HepG2 (cell line): Measurements from ENCODE around the gene CKS1B. TPM values are rescaled to one million over a fixed set of nuclear protein-coding genes. Genes with fewer than 3 reads are reported as not detected.

ENCODE experiments used
- ARID3A ChIP-seq: IDR thresholded peaks from 2 replicates; pipeline ENCODE4 v1.6.1; 2012; ENCODE audit warnings: low read depth, low read length, improper control_type of control experiment
- ATF5 ChIP-seq: sonication (generic); formaldehyde crosslinking; IDR thresholded peaks from 2 replicates; pipeline ENCODE4 v1.4.0; 2020; ENCODE audit warnings: mild to moderate bottlenecking, low read depth, missing genetic modification reagents
- CEBPB ChIP-seq: IDR thresholded peaks from 2 replicates; pipeline ENCODE4 v1.6.1; 2011; ENCODE audit warnings: low read depth, low read length, improper control_type of control experiment, borderline replicate concordance
- ESRRA ChIP-seq: sonication (generic); formaldehyde crosslinking; IDR thresholded peaks from 2 replicates; pipeline ENCODE4 v1.5.1; 2020; ENCODE audit warnings: mild to moderate bottlenecking, low read depth, missing genetic modification reagents
- FOXM1 ChIP-seq: sonication (generic); formaldehyde crosslinking; IDR thresholded peaks from 2 replicates; pipeline ENCODE4 v1.5.0; 2020; ENCODE audit warnings: missing genetic modification reagents
- GTF2F1 ChIP-seq: fragments of 150-350 bp; IDR thresholded peaks from 2 replicates; pipeline ENCODE4 v1.6.1; 2014; ENCODE audit warnings: low read length
- ISL2 ChIP-seq: sonication (generic); formaldehyde crosslinking; IDR thresholded peaks from 2 replicates; pipeline ENCODE4 v1.5.0; 2020; ENCODE audit warnings: missing genetic modification reagents
- KLF16 ChIP-seq, 2 experiments: sonication (generic) in 1 of 2; formaldehyde crosslinking in 1 of 2; IDR thresholded peaks; 2 replicates each; pipeline versions ENCODE4 v1.6.1 to v1.8.0; 2016 to 2023; ENCODE audit warnings: missing genetic modification reagents in 2 of 2, missing compliant biosample characterization in 1 of 2
- KMT2A ChIP-seq: sonication (generic); formaldehyde crosslinking; IDR thresholded peaks from 2 replicates; pipeline ENCODE4 v1.4.0; 2020; ENCODE audit warnings: missing genetic modification reagents
- ONECUT2 ChIP-seq: sonication (generic); formaldehyde crosslinking; IDR thresholded peaks from 2 replicates; pipeline ENCODE4 v1.4.0; 2020; ENCODE audit warnings: missing genetic modification reagents
- PAF1 ChIP-seq: IDR thresholded peaks from 2 replicates; pipeline ENCODE4 v1.6.1; 2016; ENCODE audit warnings: missing genetic modification reagents, missing compliant biosample characterization
- PAWR ChIP-seq: sonication (generic); formaldehyde crosslinking; IDR thresholded peaks from 2 replicates; pipeline ENCODE4 v1.4.0; 2020; ENCODE audit warnings: missing genetic modification reagents, mild to moderate bottlenecking, borderline replicate concordance
- PHF5A ChIP-seq: IDR thresholded peaks from one replicate; pipeline ENCODE4 v1.6.1; 2018; ENCODE audit warnings: low read depth, missing genetic modification reagents; ENCODE audit not compliant: unreplicated experiment
- POGZ ChIP-seq: sonication (generic); formaldehyde crosslinking; IDR thresholded peaks from 2 replicates; pipeline ENCODE4 v1.4.0; 2020; ENCODE audit warnings: mild to moderate bottlenecking, missing genetic modification reagents
- SOX5 ChIP-seq: IDR thresholded peaks from 2 replicates; pipeline ENCODE4 v1.6.1; 2016; ENCODE audit warnings: borderline replicate concordance
- SP2 ChIP-seq: sonication (generic); formaldehyde crosslinking; IDR thresholded peaks from 2 replicates; pipeline ENCODE4 v1.5.1; 2020; ENCODE audit warnings: mild to moderate bottlenecking, missing genetic modification reagents
- SPEN ChIP-seq: sonication (generic); formaldehyde crosslinking; IDR thresholded peaks from 2 replicates; pipeline ENCODE4 v1.5.1; 2020; ENCODE audit warnings: low read depth, mild to moderate bottlenecking, missing genetic modification reagents
- TBP ChIP-seq: sonication (generic); formaldehyde crosslinking; IDR thresholded peaks from 2 replicates; pipeline ENCODE4 v1.5.0; 2020; ENCODE audit warnings: missing genetic modification reagents
- ZBTB25 ChIP-seq: IDR thresholded peaks from 2 replicates; pipeline ENCODE4 v1.6.1; 2018; ENCODE audit warnings: missing genetic modification reagents
- ZBTB38 ChIP-seq: sonication (generic); formaldehyde crosslinking; IDR thresholded peaks from 2 replicates; pipeline ENCODE4 v1.5.1; 2020; ENCODE audit warnings: mild to moderate bottlenecking, missing genetic modification reagents
- ZBTB7A ChIP-seq: sonication (generic); formaldehyde crosslinking; IDR thresholded peaks from 2 replicates; pipeline ENCODE4 v1.8.0; 2022; ENCODE audit warnings: mild to moderate bottlenecking, missing genetic modification reagents
- ZC3H4 ChIP-seq: sonication (generic); formaldehyde crosslinking; IDR thresholded peaks from 2 replicates; pipeline ENCODE4 v1.4.0; 2020; ENCODE audit warnings: missing genetic modification reagents, borderline replicate concordance
- ZFP36L2 ChIP-seq: sonication (generic); formaldehyde crosslinking; IDR thresholded peaks from 2 replicates; pipeline ENCODE4 v1.4.0; 2020; ENCODE audit warnings: missing genetic modification reagents
- ZNF235 ChIP-seq: sonication (generic); formaldehyde crosslinking; IDR thresholded peaks from 2 replicates; pipeline ENCODE4 v1.8.1; 2023; ENCODE audit warnings: mild to moderate bottlenecking, missing genetic modification reagents, borderline replicate concordance
- ZNF333 ChIP-seq: sonication (generic); formaldehyde crosslinking; IDR thresholded peaks from 2 replicates; pipeline ENCODE4 v1.4.0; 2020; ENCODE audit warnings: mild to moderate bottlenecking, missing genetic modification reagents, borderline replicate concordance
- ZNF367 ChIP-seq: sonication (generic); formaldehyde crosslinking; IDR thresholded peaks from 2 replicates; pipeline ENCODE4 v1.4.0; 2020; ENCODE audit warnings: missing genetic modification reagents, borderline replicate concordance
- ZNF567 ChIP-seq: sonication (generic); formaldehyde crosslinking; IDR thresholded peaks from 2 replicates; pipeline ENCODE4 v1.8.1; 2023; ENCODE audit warnings: mild to moderate bottlenecking, missing genetic modification reagents, borderline replicate concordance
- ZNF816 ChIP-seq: sonication (generic); formaldehyde crosslinking; IDR thresholded peaks from 2 replicates; pipeline ENCODE4 v1.8.0; 2022; ENCODE audit warnings: missing genetic modification reagents, mild to moderate bottlenecking, borderline replicate concordance
- ZZZ3 ChIP-seq: sonication (generic); formaldehyde crosslinking; IDR thresholded peaks from 2 replicates; pipeline ENCODE4 v1.4.0; 2020; ENCODE audit warnings: missing genetic modification reagents, mild to moderate bottlenecking, borderline replicate concordance
- polyA plus RNA-seq, 8 experiments: library from polyadenylated mRNA; depleted of rRNA in 3 of 8; stranded (reverse) in 7 of 8; unstranded in 1 of 8; fragments of >200 nt; fragmentation: Illumina TruSeq in 4 of 8; extraction: Trizol in 4 of 8; gene quantifications; 2 replicates each; pipeline versions ENCODE4 v1.2.1 to v1.2.3, GENCODE V29; 2011 to 2016; ENCODE audit warnings: low read depth in 4 of 8, missing spikeins in 1 of 8, mixed read lengths in 1 of 8; ENCODE audit not compliant: insufficient read depth in 1 of 8
- total RNA-seq, 5 experiments: library from RNA; depleted of rRNA; stranded (reverse); fragments of >200 nt; fragmentation: Illumina TruSeq; extraction: Trizol; gene quantifications; 2 replicates each; pipeline ENCODE4 v1.2.3, GENCODE V29; 2016; ENCODE audit warnings: low read depth in 1 of 5

The CKS1B gene
- total and polyA plus RNA-seq, 2 of the 13 experiments (the other 11 are each of a cell fraction or from before 2014, with no cell fraction given): 217 to 222 TPM

GRCh38 chr1:155017041-155017945 lies 42.8 kb downstream of the CKS1B start (continued):
- TF ChIP-seq ZBTB25 (CRISPR knock-in tag) (0 out of 2 replicates have a peak, but pooled peaks have one; percentile 72), ATF5 (no peak), ZZZ3 (CRISPR knock-in tag) (no peak), ONECUT2 (no peak), FOXM1 (no peak), CEBPB (no peak), ZBTB38 (CRISPR knock-in tag) (peak; percentile 86), ZNF816 (no peak), ZNF235 (peak; percentile 86; the same call in 1 of the 2 replicates), KLF16 (CRISPR knock-in tag; IDR thresholded peaks at IDR 0.05) (peak in 1 of 2 experiments; percentile 96; a peak in 2 of 4 replicates), ZNF567 (CRISPR knock-in tag) (no peak), ZNF367 (CRISPR knock-in tag) (0 out of 2 replicates have a peak, but pooled peaks have one; percentile 50), SP2 (CRISPR knock-in tag) (no peak), PHF5A (CRISPR knock-in tag) (peak; percentile 90), TBP (CRISPR knock-in tag) (no peak), SOX5 (CRISPR knock-in tag) (peak; percentile 47; the same call in 1 of the 2 replicates), ZBTB7A (CRISPR knock-in tag) (peak; percentile 95), ZFP36L2 (CRISPR knock-in tag) (no peak), PAWR (CRISPR knock-in tag) (no peak), PAF1 (CRISPR knock-in tag) (peak; percentile 98), KMT2A (CRISPR knock-in tag) (peak; percentile 81), SPEN (CRISPR knock-in tag) (peak; percentile 81), ARID3A (no peak), GTF2F1 (no peak), ESRRA (CRISPR knock-in tag) (no peak; the same call in 1 of the 2 replicates), ISL2 (peak; percentile 66; the same call in 1 of the 2 replicates), ZNF333 (peak; percentile 84; the same call in 1 of the 2 replicates), ZC3H4 (CRISPR knock-in tag) (no peak), POGZ (peak; percentile 69)
